HG03558 (cell line): ENCODE results near the gene COL4A2.

ENCODE experiments used
- ATAC-seq: cut with Tn5 transposase; IDR thresholded peaks from one replicate; pipeline ENCODE4 v1.9.1; 2021; ENCODE audit warnings: moderate number of reproducible peaks; ENCODE audit not compliant: unreplicated experiment; ENCODE audit errors: extremely low read depth

COL4A2 gene

DNA sequence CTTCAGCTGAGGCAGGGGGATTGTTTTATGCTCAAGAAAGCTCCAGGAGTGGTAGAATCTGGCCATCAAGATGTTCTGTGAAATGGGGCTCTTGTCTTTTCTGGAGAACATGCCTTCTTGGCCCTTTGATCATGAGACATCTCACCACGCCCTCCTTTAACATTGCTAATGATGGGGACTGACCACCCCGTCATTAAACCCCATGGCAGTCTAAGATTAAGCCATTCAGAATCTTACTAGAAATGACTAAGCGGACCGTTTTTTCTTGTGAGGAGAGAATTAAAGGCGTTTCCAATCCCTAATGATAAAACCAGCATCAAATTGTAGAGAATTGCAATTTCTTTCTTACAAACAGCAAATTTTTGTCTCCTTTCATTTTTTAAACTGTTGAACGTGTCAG lies 89.4 kb downstream of the COL4A2 start:
- no peak for ATAC-seq

- no peak for ATAC-seq
Measured at GRCh38 chr13:110396913-110397381, 89.9 kb downstream of the COL4A2 start.

DNA sequence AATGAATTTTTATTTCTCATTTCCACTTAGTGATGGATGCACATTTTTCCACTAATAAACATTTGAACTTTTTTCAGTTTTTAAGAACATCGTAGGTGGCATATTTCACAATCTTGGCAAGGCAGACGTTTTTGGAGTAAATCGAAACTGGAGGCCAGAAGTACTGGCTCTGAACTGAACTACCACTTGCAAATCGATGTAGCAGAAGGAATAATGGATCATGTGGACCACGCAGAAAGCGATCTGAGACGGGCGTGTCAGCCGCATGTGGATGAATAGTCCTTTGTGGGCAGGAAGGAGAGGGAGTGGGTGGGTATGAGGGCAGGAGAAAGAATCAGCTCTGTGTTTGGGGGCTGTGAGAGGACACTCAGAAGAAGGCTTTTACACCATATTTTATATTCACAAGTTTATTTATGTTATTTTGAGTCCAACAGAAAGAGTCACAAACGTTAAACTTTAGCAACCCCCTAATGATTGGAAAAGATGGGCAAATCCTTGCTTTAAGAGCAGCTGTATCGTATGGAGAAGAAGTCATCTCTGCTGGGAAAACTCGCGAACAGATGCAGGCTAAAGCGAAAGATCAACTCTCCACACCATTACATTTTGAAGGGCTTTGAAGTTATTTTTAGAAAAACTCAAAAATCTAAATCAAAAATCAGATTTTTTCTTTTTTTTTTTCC lies 90.5 kb downstream of the COL4A2 start:
- ATAC-seq = no peak

GRCh38 chr13:110398564-110399507 lies 91.8 kb downstream of the COL4A2 start:
- no peak for ATAC-seq

- ATAC-seq = no peak
Measured at GRCh38 chr13:110399801-110400200, 92.7 kb downstream of the COL4A2 start.

- no peak for ATAC-seq
Measured at GRCh38 chr13:110400786-110401533, 93.9 kb downstream of the COL4A2 start.

DNA sequence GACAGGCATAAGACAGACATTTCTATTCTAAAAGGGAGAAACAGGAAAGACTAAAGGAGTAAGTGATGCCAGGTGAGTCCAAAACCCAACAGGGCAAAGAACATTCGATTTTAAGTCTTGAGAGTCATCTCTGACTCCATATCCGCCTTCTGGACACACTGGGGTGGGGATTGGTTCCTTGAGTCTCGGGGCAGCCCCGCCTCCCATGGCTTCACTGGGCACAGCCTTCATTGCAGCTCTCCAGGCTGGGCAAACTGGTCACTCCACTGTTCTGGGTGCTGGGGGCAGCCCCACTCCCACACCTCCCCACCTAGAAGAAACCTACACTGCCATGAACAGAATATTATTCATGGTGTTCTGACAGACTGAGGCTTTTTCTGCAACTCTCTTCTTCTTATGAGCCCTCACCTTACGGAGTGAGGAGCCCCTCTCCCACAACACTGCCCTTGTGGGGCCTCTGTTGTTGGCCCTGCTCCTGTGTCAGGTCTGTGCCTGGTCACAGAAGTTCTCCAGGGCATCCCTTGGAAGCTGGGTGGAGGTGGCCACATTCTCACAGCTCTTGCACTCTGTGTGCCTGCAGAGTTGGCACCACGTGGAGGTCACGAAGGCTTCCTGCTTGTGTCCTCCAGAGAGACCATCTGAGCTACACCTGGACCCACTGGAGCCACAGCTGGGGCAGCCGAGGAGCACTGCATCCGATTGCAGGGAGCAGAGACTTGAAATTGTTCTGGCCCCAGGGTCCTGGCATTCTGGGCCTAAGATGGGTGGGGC lies 95.4 kb downstream of the COL4A2 start:
- ATAC-seq = no peak

- ATAC-seq = no peak
Measured at GRCh38 chr13:110403315-110403714, 96.2 kb downstream of the COL4A2 start.

DNA sequence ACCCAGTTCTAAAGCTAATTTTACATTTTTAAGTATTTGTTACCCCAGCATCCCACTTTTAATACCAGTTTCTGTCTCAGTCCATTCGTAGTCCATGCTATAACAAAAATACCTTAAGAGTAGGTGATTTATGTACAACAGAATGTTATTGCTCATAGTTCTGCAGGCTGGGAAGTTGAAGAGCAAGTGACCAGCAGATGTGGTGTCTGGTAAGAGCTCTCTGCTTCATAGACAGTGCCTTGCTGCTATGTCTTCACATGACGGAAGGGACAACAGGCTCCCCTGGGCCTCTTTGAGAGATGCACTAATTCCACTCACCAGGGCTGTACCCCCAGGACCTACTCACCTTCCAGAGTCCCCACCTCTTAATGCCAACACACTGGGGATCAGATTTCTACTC lies 96.6 kb downstream of the COL4A2 start:
- ATAC-seq = no peak

DNA sequence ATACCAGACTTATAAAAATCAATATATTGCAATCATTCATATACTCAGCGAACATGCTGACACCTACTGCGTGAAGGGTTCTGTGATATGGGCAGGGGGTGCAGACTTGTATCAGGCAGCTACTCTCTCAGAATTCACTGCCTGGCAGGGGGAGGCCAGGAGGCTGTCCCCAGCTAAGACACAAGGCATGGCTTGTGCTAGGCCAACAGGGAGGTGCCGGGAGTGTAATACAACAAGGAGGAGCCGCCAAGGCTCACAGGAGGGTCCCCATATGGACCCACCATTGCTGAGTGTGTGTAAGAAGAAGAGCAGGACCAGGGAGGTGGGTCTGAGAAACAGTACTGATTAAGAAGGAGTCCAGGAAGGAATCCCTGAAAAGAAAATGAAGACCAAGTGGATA lies 97.2 kb downstream of the COL4A2 start:
- no peak for ATAC-seq

GRCh38 chr13:110405597-110406450 lies 98.7 kb downstream of the COL4A2 start:
- no peak for ATAC-seq

- ATAC-seq = no peak
Measured at GRCh38 chr13:110407021-110407420, 99.9 kb downstream of the COL4A2 start.

- ATAC-seq = no peak
Measured at GRCh38 chr13:110407531-110407930, 100.4 kb downstream of the COL4A2 start.

GRCh38 chr13:110408286-110408685 lies 101.2 kb downstream of the COL4A2 start:
- no peak for ATAC-seq

DNA sequence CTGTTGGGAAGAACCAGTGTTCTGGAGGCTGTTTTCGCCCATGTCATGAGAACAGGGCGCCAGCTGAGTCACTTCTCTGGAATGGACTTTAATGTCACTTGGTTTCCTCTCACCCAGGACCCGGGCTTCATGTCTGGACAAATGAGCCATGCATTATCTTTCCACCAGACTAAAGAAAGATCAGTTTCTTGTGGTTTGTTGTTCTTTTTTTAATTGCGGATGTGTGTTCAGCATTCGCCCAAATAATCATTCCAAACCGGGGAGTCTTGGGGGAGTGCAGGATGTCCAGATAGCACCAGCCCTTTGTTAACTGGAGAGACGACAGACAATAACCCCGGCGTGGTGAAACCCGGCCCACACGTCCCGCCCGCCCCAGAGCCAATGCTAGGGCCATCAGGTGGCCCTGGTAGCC lies 102.5 kb downstream of the COL4A2 start:
- no peak for ATAC-seq

GRCh38 chr13:110410000-110410399 lies 102.9 kb downstream of the COL4A2 start:
- ATAC-seq = no peak

DNA sequence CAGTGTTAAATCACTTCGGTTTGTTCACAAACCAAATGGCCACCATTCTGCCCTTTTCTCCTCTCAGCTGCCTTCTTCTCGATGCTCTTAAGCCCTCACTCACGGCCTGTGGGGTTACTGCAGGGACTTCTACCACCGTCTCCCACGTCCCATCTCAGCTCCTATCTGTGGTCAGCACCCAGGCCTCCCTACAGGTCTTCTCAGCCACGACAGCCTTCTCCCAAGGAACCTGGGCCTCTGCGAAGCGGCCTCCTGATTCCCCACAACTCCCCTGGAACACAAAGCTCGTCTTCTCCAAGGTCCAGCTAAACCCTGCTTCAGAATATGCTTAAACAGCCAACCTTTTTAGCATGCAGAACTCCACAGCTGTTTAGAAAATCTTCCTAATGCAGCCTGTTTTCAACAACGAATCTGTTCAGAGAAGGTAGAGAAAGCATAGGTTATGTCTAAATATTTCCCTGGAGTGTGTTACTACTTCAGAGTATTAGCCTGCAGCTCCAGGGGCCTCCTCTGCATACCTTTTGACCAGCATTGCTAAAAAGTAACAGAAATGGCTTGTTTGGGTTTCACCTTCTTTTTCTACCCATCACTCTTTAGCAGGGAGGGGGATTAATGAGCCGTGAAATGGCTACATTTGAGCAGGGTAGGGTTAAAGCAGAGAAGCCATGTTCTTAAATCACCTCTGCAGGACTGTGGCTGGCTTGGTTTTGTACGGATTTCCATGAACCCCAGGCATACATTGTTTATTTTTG lies 104.0 kb downstream of the COL4A2 start:
- no peak for ATAC-seq

- ATAC-seq = no peak
Measured at GRCh38 chr13:110411688-110412059, 104.6 kb downstream of the COL4A2 start.
